Left ventricle myocardium inferior (tissue), 1 donor: ENCODE measurements around the gene LITAFD. TPM values are rescaled to one million over a fixed set of nuclear protein-coding genes. Genes with fewer than 3 reads are reported as not detected.

Experiments used
- DNase-seq: peaks from one replicate; pipeline ENCODE4 v3.0.0-alpha.2; 2020
- H3K27ac ChIP-seq: fragments of 200-600 bp; replicated peaks from 2 replicates; pipeline ENCODE4 v1.8.0; 2021
- H3K27me3 ChIP-seq: fragments of 200-600 bp; 2 replicates; pipeline ENCODE4 v1.8.0; 2021; ENCODE audit warnings: low read depth
- H3K36me3 ChIP-seq: fragments of 200-600 bp; 2 replicates; pipeline ENCODE4 v1.8.0; 2021
- H3K4me1 ChIP-seq: fragments of 200-600 bp; 2 replicates; pipeline ENCODE4 v1.8.0; 2021
- H3K4me3 ChIP-seq: fragments of 200-600 bp; 2 replicates; pipeline ENCODE4 v1.8.0; 2021; ENCODE audit warnings: mild to moderate bottlenecking, moderate library complexity
- H3K9me3 ChIP-seq: fragments of 200-600 bp; replicated peaks from 2 replicates; pipeline ENCODE4 v1.8.0; 2021
- CTCF ChIP-seq: fragments of 200-600 bp; IDR thresholded peaks from 2 replicates; pipeline ENCODE4 v1.8.0; 2021; ENCODE audit warnings: antibody characterized with exemption, mild to moderate bottlenecking, borderline replicate concordance
- intact Hi-C: fragments of 100-400 bp; cut with micrococcal nuclease; formaldehyde crosslinking; loops from one replicate; pipeline ENCODE4 v1.11.0; 2022
- total RNA-seq: library from RNA; stranded (reverse); fragmentation: NEBNext Ultra II Directional; extraction: Animal tissue kit (Norgen Biotek cat#: 25700); gene quantifications from one replicate; pipeline ENCODE4 v1.2.1, GENCODE V29; 2021
- donor health status: DM: no; HTN: yes; CAD: no; lungs with severe emphysema.

The LITAFD gene
- total RNA-seq, 1 donor from 2014 or later = not detected

GRCh38 chr16:8849411-8850011 is 32.6 kb upstream of the LITAFD start:
- peak overlapping the region; percentile 77 for H3K27ac ChIP-seq
- H3K4me1 ChIP-seq = peaks cover 84% of the 10 kb centered on the region

GRCh38 chr16:8850279-8850885 is 31.8 kb upstream of the LITAFD start:
- TF ChIP-seq CTCF = no peak
- peaks cover 84% of the 10 kb centered on the region for H3K4me1 ChIP-seq

More at GRCh38 chr16:8849411-8850011, 32.6 kb upstream of the LITAFD start:
- H3K27me3 ChIP-seq = no peaks in the 10 kb centered on the region
- peaks cover 62% of the 10 kb centered on the region for H3K36me3 ChIP-seq
- TF ChIP-seq CTCF = no peak
- DNase-seq = no peak
- H3K4me3 ChIP-seq = peak overlapping the region; percentile 4
- no peaks in the 10 kb centered on the region for H3K9me3 ChIP-seq
- intact Hi-C loops = no loop called here

GRCh38 chr16:8851761-8852403 is 30.3 kb upstream of the LITAFD start:
- peaks cover 79% of the 10 kb centered on the region for H3K4me1 ChIP-seq
- H3K27ac ChIP-seq = peak overlapping the region; percentile 77
- peaks cover 79% of the 10 kb centered on the region for H3K36me3 ChIP-seq

More at GRCh38 chr16:8850279-8850885, 31.8 kb upstream of the LITAFD start:
- H3K27ac ChIP-seq = peak overlapping the region; percentile 77
- intact Hi-C loops = no loop called here
- peak; percentile 60 for DNase-seq
- H3K4me3 ChIP-seq = peak overlapping the region; percentile 4
- no peaks in the 10 kb centered on the region for H3K27me3 ChIP-seq
- H3K9me3 ChIP-seq = no peaks in the 10 kb centered on the region
- peaks cover 70% of the 10 kb centered on the region for H3K36me3 ChIP-seq

GRCh38 chr16:8852534-8852933 is 29.6 kb upstream of the LITAFD start:
- TF ChIP-seq CTCF = no peak
- Histone ChIP-seq H3K4me1 (peaks cover 77% of the 10 kb centered on the region), H3K27me3 (no peaks in the 10 kb centered on the region), H3K4me3 (no peak overlapping the region), H3K9me3 (no peaks in the 10 kb centered on the region), H3K27ac (peak overlapping the region; percentile 77), H3K36me3 (peaks cover 74% of the 10 kb centered on the region)
- DNase-seq = no peak
- intact Hi-C loops = no loop called here

More at GRCh38 chr16:8851761-8852403, 30.3 kb upstream of the LITAFD start:
- DNase-seq = no peak
- intact Hi-C loops = no loop called here
- H3K27me3 ChIP-seq = no peaks in the 10 kb centered on the region
- no peak for TF ChIP-seq CTCF
- no peak overlapping the region for H3K4me3 ChIP-seq
- no peaks in the 10 kb centered on the region for H3K9me3 ChIP-seq

GRCh38 chr16:8853150-8853549 is 29.0 kb upstream of the LITAFD start:
- no peak for DNase-seq
- H3K27me3 ChIP-seq = no peaks in the 10 kb centered on the region
- H3K36me3 ChIP-seq = peaks cover 71% of the 10 kb centered on the region
- intact Hi-C loops = no loop called here
- peaks cover 73% of the 10 kb centered on the region for H3K4me1 ChIP-seq
- no peak overlapping the region for H3K4me3 ChIP-seq
- H3K9me3 ChIP-seq = no peaks in the 10 kb centered on the region
- H3K27ac ChIP-seq = peak overlapping the region; percentile 77
- TF ChIP-seq CTCF = no peak
